ENCODE measurements around the gene REN. TPM values are rescaled to one million over a fixed set of nuclear protein-coding genes. Genes with fewer than 3 reads are reported as not detected.

REN gene
- total and polyA plus RNA-seq, 2 of the 13 experiments (the other 11 are each of a cell fraction or from before 2014, with no cell fraction given), result not detected

DNA sequence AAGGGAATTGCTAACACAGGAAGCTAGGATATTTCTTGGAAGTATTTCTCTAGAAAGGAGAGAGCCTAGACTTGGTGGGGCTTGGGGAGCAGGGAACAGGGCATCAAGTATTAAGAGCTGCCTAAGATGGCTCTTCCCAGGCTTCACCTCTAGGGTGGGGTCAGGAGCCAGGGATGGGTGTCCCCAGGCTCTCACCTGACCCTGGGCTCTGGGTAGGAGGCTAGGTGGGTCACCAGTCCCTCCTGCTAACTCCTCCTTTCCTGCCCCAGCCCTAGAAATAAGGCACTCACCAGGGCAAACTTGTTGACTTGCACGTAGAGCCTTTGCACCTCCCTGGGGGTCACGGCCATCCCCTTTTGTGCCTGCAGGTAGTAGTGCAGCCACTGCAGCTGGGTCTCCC lies 29.3 kb downstream of the REN start:
- intact Hi-C loops (cut with micrococcal nuclease; ENCODE audit: unreplicated experiment), result no loop called here
- H3K27me3 ChIP-seq (ENCODE audit: control insufficient read depth in 1 of 2, insufficient read depth in 2 of 2, low read length in 2 of 2), result no peaks in the 10 kb centered on the region
- DNase-seq (ENCODE audit: low spot score), result no peak
- ATAC-seq, result no peak
- POLR2A ChIA-PET, result no interaction called here
- in situ Hi-C loops (cut with HindIII; ENCODE audit: extremely low pct_ligation_motif_present, low pct_unique_long_range_greater_than_20kb), result no loop called here
- H4K20me1 ChIP-seq (ENCODE audit: insufficient read depth, low read length), result no peaks in the 10 kb centered on the region
- no peak overlapping the region for H3K4me2 ChIP-seq (ENCODE audit: low read depth, low read length)
- H3K27ac ChIP-seq (ENCODE audit: extremely low read length, insufficient read depth, low read length), result no peak overlapping the region
- CTCF ChIA-PET (ENCODE audit: low intra/inter-chr PET ratio, low total read pairs), result no interaction called here
- no peaks in the 10 kb centered on the region for H3K9me3 ChIP-seq (ENCODE audit: low read length)
- no peak overlapping the region for H3K9ac ChIP-seq (ENCODE audit: insufficient read depth, low read depth, low read length)
- H3K4me1 ChIP-seq (ENCODE audit: insufficient read depth, low read length), result peaks cover 4% of the 10 kb centered on the region
- no peak overlapping the region for H3K4me3 ChIP-seq (replicated peaks in 1 of 3; ENCODE audit: insufficient read depth in 1 of 3, low read depth in 2 of 3, low read length in 3 of 3)
- H3K36me3 ChIP-seq (replicated peaks in 1 of 2; ENCODE audit: control insufficient read depth in 1 of 2, insufficient read depth in 2 of 2, low read length in 2 of 2), result peaks cover 4 to 6% of the 10 kb centered on the region in 2 experiments; a peak in 3 of 5 replicates
- BruUV-seq (replicated peaks), result no TSS peak
- no CpG with 5 or more reads among the region's 2 CpGs for WGBS (ENCODE audit: low lambda C conversion rate)
- H2AFZ ChIP-seq (ENCODE audit: low read length), result no peak overlapping the region
- no peak for FAIRE-seq
- no peaks in the 10 kb centered on the region for H3K79me2 ChIP-seq (ENCODE audit: insufficient read depth, low read length)
- TF ChIP-seq NFYB (CRISPR knock-in tag; IDR thresholded peaks at IDR 0.05) (no peak), RBM22 (optimal IDR thresholded peaks at IDR 0.05; ENCODE audit: low read length) (no peak), ZNF550 (CRISPR knock-in tag; IDR thresholded peaks at IDR 0.05; ENCODE audit: borderline replicate concordance) (no peak), CHD2 (IDR thresholded peaks at IDR 0.05; ENCODE audit: low read depth, low read length) (no peak), RCOR2 (CRISPR knock-in tag; IDR thresholded peaks at IDR 0.05) (no peak), KLF12 (CRISPR knock-in tag; IDR thresholded peaks at IDR 0.05; ENCODE audit: borderline replicate concordance) (no peak), NCOR1 (IDR thresholded peaks at IDR 0.05; ENCODE audit: borderline replicate concordance, low read length) (no peak), ZBTB20 (CRISPR knock-in tag; IDR thresholded peaks at IDR 0.05; ENCODE audit: borderline replicate concordance, low read depth) (no peak), HNF4A (CRISPR knock-in tag; IDR thresholded peaks at IDR 0.05) (no peak), FOXK2 (IDR thresholded peaks at IDR 0.05) (no peak)
- TF ChIP-seq, protein P1, sequence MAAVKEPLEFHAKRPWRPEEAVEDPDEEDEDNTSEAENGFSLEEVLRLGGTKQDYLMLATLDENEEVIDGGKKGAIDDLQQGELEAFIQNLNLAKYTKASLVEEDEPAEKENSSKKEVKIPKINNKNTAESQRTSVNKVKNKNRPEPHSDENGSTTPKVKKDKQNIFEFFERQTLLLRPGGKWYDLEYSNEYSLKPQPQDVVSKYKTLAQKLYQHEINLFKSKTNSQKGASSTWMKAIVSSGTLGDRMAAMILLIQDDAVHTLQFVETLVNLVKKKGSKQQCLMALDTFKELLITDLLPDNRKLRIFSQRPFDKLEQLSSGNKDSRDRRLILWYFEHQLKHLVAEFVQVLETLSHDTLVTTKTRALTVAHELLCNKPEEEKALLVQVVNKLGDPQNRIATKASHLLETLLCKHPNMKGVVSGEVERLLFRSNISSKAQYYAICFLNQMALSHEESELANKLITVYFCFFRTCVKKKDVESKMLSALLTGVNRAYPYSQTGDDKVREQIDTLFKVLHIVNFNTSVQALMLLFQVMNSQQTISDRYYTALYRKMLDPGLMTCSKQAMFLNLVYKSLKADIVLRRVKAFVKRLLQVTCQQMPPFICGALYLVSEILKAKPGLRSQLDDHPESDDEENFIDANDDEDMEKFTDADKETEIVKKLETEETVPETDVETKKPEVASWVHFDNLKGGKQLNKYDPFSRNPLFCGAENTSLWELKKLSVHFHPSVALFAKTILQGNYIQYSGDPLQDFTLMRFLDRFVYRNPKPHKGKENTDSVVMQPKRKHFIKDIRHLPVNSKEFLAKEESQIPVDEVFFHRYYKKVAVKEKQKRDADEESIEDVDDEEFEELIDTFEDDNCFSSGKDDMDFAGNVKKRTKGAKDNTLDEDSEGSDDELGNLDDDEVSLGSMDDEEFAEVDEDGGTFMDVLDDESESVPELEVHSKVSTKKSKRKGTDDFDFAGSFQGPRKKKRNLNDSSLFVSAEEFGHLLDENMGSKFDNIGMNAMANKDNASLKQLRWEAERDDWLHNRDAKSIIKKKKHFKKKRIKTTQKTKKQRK (IDR thresholded peaks at IDR 0.05; ENCODE audit: low read length), result no peak
- TF ChIP-seq, protein P2, sequence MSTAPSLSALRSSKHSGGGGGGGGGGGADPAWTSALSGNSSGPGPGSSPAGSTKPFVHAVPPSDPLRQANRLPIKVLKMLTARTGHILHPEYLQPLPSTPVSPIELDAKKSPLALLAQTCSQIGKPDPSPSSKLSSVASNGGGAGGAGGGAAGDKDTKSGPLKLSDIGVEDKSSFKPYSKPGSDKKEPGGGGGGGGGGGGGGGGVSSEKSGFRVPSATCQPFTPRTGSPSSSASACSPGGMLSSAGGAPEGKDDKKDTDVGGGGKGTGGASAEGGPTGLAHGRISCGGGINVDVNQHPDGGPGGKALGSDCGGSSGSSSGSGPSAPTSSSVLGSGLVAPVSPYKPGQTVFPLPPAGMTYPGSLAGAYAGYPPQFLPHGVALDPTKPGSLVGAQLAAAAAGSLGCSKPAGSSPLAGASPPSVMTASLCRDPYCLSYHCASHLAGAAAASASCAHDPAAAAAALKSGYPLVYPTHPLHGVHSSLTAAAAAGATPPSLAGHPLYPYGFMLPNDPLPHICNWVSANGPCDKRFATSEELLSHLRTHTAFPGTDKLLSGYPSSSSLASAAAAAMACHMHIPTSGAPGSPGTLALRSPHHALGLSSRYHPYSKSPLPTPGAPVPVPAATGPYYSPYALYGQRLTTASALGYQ (CRISPR knock-in tag; IDR thresholded peaks at IDR 0.05), result no peak
- TF ChIP-seq, protein P3, sequence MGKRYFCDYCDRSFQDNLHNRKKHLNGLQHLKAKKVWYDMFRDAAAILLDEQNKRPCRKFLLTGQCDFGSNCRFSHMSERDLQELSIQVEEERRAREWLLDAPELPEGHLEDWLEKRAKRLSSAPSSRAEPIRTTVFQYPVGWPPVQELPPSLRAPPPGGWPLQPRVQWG (CRISPR knock-in tag; IDR thresholded peaks at IDR 0.05; ENCODE audit: borderline replicate concordance, low read depth), result no peak
- TF ChIP-seq, protein P4, sequence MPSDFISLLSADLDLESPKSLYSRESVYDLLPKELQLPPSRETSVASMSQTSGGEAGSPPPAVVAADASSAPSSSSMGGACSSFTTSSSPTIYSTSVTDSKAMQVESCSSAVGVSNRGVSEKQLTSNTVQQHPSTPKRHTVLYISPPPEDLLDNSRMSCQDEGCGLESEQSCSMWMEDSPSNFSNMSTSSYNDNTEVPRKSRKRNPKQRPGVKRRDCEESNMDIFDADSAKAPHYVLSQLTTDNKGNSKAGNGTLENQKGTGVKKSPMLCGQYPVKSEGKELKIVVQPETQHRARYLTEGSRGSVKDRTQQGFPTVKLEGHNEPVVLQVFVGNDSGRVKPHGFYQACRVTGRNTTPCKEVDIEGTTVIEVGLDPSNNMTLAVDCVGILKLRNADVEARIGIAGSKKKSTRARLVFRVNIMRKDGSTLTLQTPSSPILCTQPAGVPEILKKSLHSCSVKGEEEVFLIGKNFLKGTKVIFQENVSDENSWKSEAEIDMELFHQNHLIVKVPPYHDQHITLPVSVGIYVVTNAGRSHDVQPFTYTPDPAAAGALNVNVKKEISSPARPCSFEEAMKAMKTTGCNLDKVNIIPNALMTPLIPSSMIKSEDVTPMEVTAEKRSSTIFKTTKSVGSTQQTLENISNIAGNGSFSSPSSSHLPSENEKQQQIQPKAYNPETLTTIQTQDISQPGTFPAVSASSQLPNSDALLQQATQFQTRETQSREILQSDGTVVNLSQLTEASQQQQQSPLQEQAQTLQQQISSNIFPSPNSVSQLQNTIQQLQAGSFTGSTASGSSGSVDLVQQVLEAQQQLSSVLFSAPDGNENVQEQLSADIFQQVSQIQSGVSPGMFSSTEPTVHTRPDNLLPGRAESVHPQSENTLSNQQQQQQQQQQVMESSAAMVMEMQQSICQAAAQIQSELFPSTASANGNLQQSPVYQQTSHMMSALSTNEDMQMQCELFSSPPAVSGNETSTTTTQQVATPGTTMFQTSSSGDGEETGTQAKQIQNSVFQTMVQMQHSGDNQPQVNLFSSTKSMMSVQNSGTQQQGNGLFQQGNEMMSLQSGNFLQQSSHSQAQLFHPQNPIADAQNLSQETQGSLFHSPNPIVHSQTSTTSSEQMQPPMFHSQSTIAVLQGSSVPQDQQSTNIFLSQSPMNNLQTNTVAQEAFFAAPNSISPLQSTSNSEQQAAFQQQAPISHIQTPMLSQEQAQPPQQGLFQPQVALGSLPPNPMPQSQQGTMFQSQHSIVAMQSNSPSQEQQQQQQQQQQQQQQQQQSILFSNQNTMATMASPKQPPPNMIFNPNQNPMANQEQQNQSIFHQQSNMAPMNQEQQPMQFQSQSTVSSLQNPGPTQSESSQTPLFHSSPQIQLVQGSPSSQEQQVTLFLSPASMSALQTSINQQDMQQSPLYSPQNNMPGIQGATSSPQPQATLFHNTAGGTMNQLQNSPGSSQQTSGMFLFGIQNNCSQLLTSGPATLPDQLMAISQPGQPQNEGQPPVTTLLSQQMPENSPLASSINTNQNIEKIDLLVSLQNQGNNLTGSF (CRISPR knock-in tag; IDR thresholded peaks at IDR 0.05), result no peak

Data from HepG2 (cell line).